NCI-H1417 treated with DMSO at 0.1 percent for 48 hours (cell line): ENCODE measurements around the gene VEGFD.
"Not testable (repeated sequence)": the region's sequence is repeated elsewhere in the genome, so short reads cannot be mapped to it uniquely, and the experiment has no call there.

Source experiments
- DNase-seq: peaks from one replicate; lab custom pipeline; 2025; lab: John Stamatoyannopoulos, UW

The VEGFD gene

DNA sequence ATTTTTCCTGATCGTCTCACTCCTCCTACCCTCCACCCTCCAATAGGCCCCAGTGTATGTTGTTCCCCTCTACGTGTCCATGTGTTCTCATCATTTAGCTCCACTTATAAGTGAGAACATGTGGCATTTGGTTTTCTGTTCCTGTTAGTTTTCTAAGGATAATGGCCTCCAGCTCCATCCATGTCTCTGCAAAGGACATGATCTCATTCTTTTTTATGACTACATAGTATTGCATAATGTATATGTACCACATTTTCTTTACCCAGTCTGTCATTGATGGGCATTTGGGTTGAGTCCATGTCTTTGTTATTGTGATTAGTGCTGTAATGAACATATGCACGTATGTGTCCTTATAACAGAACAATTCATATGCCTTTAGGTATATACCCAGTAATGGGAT is 78.3 kb downstream of the VEGFD start:
- not testable (repeated sequence) for DNase-seq

DNA sequence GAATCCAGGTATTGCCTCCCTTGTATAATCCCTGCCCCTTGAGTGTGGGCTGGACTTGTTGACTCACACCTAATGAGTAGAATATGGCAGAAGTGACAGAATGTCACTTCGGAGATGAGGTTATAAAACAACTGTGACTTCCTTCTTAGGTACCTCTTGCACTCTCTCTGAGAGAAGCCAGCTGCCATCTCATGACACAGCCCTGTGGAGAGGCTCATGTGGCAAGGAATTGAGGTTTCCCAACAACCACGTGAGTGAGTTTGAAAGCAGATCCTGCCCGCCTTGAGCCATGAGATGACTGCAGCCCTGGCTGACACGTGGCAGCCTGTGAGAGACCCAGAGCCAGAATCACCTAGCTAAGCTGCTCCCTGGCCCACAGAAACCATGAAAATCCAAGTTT is 82.3 kb downstream of the VEGFD start:
- DNase-seq: no peak

DNA sequence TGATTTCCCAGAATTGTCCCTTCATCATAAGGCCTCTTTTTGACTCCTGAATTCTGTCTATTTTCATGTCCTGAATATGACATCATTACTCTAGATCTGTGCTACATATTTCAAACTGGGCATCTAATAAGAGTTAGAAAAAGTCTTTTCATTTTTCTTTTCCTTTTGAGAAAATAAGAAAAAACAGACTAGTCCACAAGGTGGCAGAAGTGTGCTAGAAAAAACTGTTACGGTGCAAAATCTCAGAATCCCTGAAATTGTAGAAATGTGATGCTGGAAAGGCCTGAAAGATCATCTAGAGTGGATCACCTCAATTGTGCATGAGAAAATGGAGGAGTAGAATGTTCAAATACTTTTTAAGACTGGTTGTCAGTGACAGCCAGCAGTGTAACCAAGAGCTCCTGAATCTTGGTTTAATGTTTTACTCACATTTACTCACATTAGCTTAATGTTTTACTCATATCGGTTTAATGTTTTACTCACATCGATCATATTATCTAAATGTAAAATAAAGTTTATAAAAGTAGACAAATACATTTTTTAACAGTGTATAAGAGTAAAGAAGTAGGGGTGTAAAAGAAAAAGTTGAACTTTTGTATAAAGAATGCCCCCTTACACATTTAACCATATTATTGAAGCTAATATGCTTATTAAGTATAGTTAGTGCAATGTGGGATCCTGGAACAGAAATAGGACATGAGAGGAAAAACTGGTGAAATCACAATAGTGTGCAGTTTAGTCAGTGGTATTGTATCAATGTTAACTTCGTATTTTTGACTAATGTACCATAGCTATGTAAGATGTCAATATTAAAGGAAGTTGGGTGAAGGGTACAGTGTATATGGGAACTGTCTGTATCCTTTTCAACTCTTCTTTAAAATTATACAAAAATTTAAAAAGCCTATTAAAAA is 84.0 kb downstream of the VEGFD start:
- peak; percentile 3 for DNase-seq

DNA sequence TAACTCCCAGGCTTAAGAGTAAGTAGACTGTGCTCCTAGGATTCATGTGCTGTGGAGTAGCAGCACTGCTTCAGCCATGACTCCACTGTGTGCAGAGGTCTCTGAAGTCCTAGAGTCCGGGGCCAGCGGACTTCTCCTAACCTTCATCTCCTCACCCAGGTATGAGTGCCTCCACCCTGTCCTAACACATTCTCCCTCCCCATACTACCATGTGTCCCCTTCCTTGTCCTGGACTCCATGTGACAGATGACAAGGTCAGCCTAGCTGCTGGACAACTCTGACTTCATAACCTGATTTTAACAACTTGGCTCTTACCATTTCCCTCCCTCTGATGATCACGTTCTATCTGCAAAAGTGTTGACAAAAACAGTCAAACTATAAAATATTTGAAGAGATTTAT is 85.4 kb downstream of the VEGFD start:
- no peak for DNase-seq

DNA sequence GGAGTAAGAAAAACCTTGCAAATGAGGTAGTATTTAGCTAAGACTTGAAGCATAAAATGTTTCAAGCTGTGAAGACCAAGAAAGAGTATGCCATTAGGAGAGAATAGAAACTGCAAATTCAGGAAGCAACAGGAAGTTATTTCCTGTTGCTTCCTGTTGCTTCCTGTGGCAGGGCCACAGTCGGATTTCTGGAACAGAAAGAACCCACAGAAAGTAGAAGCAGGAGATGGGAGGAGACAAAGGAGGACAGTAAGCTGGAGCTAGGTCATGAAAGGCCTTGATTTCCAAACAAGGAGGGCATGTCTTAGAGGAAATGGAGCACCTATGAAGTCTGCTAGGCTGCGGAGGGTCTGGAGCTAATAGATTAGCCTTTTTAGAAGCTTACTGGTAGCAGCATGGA is 86.0 kb downstream of the VEGFD start:
- DNase-seq: no peak
